Activated CD8-positive, alpha-beta memory T cell treated with anti-CD3 and anti-CD28 coated beads, Interleukin-2, amount 50 U/mL, for 48 hours (primary cell): ENCODE results near the gene SART1.

ENCODE experiments used
- DNase-seq: peaks from one replicate; pipeline ENCODE4 v3.0.0-alpha.2; 2020

Gene SART1, protein sequence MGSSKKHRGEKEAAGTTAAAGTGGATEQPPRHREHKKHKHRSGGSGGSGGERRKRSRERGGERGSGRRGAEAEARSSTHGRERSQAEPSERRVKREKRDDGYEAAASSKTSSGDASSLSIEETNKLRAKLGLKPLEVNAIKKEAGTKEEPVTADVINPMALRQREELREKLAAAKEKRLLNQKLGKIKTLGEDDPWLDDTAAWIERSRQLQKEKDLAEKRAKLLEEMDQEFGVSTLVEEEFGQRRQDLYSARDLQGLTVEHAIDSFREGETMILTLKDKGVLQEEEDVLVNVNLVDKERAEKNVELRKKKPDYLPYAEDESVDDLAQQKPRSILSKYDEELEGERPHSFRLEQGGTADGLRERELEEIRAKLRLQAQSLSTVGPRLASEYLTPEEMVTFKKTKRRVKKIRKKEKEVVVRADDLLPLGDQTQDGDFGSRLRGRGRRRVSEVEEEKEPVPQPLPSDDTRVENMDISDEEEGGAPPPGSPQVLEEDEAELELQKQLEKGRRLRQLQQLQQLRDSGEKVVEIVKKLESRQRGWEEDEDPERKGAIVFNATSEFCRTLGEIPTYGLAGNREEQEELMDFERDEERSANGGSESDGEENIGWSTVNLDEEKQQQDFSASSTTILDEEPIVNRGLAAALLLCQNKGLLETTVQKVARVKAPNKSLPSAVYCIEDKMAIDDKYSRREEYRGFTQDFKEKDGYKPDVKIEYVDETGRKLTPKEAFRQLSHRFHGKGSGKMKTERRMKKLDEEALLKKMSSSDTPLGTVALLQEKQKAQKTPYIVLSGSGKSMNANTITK

DNA sequence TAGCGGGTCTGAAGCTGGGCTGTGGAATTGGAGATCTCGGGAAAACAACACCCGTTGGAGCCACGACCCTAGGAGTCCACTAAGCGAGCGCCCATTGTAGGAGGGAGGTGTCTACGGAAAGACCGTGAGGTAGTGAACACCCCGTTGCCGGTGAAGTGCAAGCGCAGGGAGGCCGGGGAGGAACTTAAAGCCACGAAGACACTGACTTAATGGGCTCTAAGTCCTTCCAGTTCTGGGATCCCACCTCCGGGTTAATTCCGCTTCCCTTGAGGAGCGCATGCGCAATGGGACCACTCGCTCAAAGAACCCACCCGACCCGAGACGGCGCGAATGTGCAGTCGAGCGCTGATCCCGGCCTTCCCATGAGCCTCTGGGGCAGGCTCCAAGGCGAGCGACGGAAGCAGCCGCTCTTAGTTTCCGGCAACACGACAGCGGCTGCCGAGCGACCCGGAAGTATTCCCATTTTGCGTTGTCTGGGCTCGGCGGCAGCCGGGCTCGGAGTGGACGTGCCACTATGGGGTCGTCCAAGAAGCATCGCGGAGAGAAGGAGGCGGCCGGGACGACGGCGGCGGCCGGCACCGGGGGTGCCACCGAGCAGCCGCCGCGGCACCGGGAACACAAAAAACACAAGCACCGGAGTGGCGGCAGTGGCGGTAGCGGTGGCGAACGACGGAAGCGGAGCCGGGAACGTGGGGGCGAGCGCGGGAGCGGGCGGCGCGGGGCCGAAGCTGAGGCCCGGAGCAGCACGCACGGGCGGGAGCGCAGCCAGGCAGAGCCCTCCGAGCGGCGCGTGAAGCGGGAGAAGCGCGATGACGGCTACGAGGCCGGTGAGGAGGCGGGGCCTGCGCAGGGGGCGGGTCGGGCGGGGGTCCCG lies at the start of gene SART1:
Gene SART1, plus strand, starts transcription at position 468 of the 874 bp plus-strand sequence. Its CDS starts 47 bp downstream, at position 515.
- DNase-seq, result peak; percentile 97

DNA sequence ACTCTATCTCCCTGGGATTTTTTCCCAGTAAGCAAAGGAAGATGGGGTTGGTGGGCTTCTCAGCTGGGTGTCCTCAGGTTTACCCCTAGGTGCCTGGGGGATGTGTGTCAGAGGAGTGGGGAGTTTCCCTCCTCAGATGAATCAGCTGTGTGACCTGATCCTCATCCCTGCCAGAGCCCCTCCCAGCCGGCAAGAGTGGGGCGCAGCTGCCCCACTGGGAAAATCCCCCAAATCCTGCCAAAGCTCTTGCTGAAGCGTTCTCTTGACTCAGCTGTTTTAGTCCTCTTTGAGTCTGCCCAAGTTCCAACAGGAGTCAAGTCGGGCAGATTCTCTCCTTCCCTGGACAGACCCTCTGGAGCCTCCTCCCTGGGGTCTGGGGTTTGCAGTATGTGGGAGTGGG lies 48.7 kb upstream of the SART1 start:
- DNase-seq, result no peak

DNA sequence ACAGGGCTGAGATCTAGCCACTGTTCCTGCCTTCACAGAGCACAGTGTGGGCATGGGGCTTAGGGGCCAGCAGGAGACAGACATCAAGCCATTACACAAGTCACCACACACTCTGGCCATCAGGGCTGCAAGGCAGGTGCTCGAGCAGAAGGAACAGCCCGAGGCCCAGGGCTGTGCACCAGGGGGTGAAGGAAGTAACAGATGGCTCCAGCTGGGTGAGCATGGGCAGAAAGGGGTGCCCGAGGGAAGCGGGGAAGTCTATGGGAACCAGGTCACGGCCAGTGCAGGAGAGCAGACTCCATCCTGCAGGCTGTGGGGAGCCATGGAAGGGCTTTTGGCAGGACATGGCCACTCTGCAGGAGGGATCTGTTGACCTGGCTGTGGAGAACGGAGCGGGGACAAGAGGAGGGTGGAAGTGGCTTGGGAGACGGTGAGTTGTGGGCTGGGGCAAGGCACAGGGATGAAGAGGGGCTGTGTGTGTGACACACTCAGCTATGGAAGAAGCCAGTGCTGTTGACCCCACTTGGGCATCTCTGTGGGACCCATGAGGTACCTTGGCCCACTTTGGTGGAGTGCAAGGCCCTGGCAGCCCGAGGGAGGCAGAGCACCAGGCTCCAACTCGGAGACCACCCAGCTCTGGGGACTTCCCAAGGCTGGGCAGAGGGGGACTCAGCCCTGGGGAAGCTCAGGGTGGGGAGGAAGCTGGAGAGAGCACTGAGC lies 46.3 kb upstream of the SART1 start:
- no peak for DNase-seq

DNA sequence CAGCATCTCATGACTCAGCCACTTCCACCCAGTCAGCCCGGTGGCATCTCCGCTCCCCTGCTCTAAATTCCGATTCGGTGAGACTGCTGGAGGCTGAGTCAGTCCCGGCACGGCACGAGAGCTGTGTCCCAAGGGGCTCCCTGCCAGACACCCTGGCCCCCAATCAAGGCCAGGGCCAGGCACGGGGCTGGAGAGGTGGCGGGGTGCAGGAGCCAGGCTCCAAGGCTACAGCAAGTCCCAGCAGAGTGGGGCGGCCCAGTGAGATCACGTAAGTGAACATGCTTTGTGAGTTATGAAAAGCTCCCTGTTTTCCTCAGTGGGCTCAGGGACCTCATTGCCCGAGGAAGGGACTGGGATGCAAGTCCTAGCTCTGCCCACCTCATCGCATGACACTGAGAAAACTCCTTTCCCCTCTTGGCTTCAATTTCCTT lies 45.7 kb upstream of the SART1 start:
- DNase-seq, result no peak

DNA sequence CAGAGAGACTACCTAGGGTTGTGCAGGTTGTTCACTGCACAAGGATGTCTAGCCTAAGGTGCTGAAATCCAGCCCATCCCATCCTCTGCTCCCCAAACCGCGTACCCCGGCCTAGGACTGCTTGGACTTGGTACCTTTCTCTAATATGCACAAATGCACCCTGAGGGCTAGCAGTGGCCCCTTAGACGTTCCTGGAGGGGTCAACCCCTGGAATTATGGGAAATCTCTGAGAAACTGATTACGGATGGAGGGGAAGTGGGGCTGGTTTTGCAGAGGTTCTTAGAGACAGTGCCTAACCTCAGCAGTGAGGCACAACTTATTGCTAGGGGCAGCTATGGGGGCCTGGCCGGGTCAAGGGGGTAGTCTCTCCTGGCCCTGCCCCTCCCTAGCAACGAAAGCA lies 45.1 kb upstream of the SART1 start:
- DNase-seq, result no peak

DNA sequence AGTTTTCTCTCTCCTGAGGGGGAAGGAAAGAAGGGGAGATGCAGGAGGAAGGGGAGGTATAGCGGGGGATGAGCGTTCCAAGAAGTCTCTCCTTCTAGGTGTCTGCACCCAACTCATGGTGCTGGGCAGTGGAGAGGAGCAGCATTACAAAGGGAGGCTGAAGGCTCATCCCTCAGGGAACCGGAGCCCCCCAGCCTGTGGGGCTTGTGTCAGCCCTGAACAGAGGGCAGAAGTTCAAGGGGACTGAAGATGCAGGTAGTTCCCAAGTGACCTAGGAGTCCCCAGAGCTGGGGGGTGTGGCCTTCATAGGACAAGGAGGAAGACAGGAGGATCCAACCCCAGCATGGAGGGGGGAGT lies 44.5 kb upstream of the SART1 start:
- DNase-seq, result no peak

DNA sequence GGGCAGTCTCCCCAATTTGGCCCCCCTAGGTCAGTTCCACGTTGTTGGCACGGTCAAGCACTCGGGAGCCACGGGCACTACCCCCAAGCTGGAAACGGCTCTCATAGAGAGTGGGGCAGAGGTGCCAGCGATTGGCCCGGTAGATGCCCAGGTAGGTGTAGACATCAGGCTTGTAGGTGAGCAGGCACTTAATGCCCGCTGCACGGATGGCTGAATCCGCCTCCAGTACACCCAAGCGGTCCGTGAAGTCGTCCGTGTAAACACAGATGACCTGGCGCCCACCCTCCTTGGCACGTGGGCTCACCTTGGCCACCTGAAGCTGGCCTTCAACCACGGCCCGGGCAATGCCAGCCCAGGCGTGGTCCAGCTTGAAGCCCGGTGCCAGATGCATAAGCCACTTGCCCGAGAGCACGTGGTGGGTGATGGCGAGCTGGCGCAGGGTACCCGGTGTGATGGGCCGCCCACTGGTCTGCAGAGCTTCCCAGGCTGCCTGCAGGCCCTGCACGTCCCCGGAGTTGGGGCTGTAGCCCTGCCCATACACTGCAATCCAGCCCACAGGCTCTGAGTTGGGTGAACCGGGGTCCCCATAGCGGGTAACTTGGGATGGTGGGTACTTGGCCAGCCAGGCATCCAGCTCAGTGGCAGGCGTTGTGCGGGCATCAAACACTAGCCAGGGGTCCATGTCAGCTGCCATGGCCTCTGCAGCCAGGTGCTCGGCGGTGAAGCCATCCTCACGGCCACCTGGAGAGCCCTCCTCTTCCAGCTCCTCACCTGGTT lies 43.9 kb upstream of the SART1 start:
- no peak for DNase-seq

DNA sequence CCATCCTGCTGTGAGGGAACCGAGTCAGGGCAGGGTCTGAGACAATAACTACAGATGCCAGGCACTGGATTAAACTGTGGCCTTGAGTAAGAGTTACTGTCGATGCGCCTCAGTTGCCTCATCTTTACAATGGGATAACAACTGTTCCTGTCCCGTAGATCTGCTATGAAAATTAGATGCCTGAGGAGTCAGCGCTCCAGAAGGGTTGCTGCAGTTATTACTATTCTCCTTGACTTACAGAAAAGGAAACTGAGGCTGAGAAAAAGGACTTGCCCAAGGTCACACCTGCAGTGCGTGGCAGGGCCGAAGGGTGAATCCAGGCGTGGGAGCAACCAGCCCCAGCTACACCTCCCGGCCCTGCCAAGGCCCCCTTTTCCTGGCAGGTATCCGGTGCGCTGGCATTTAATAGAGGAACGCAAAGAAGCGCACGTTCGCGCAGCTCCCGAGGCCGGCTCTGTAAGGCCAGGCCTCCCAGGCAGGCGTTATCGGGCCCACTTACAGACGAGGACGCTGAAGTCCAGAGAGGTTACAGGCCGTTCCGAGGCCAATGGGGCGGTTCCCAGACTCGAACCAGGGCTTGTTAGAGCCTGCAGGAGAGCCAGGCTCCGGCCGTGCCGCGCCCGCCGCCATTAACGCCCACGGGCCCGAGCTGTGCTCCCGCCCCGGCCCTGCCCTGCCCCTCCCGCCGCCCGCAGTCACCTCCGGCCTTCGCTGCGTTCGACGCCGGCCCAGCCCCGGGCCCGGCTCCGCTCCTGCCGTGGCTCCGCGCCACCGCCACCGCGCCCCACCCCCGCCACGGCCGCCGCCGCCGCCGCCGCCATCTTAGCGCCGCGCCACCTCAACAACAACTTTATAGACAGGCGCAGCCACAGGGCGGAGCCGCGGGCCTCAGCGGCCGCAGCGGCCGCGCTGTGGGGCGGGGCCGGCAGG lies 43.1 kb upstream of the SART1 start, which contains the start of gene C11orf68:
Gene C11orf68, minus strand, starts transcription at position 852 of the 930 bp plus-strand sequence. Its CDS starts 31 bp downstream, at position 821.
- DNase-seq, result no peak

DNA sequence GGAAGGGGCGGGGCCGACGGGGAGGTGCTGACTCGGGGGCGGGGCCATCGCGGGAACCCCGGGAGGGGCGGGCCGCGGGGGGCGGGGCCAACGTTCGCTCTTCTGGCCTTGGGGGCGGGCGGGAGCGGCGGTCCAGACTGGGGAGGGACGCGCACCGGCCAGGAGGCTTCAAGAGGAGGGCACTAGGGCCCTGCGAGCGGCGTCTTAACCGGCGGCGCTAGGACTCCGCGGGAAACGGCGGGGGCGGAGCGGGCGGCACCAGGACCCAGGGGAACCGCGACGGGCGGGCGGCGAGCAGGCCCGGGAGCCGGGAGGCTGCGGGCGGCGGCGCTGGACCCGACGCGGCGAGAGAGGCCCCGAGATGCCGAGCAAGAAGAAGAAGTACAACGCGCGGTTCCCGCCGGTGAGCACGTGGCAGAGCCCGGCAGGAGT lies 42.4 kb upstream of the SART1 start, which contains the start of gene DRAP1:
Gene DRAP1, plus strand, starts transcription at position 286 of the 432 bp plus-strand sequence. Its CDS starts 76 bp downstream, at position 362.
- peak; percentile 99 for DNase-seq

DNA sequence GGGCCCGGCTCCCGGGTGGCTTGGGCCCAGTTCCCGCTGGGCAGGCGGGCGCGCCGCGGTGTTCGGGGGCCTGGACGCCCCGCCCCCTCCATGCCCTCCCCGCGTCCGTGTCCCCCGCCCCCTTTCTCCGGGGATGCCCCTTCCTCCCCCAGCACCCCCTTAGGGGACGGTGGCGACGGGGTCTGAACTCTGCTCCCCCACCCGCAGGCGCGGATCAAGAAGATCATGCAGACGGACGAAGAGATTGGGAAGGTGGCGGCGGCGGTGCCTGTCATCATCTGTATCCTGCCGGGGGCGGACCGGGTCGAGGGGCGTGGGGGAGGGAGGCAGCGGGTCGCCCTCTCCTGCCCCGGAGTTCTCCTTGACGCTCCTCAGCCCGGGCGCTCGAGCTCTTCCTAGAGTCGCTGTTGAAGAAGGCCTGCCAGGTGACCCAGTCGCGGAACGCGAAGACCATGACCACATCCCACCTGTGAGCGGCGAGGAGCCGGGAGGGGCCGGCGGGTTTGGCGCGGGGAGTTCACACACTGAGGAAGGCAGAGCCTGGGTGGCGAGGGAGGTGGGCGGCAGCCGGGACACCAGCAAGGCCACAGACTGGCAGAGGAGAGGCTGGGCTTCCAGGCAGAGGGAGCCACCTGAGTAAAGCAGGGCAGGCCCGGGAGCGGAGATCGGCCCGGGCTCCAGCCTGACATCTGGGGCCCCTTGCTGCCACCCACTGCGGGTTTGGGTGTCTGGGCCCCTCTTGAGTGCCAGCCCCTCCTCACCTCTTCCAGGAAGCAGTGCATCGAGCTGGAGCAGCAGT lies 41.8 kb upstream of the SART1 start:
- peak; percentile 81 for DNase-seq

DNA sequence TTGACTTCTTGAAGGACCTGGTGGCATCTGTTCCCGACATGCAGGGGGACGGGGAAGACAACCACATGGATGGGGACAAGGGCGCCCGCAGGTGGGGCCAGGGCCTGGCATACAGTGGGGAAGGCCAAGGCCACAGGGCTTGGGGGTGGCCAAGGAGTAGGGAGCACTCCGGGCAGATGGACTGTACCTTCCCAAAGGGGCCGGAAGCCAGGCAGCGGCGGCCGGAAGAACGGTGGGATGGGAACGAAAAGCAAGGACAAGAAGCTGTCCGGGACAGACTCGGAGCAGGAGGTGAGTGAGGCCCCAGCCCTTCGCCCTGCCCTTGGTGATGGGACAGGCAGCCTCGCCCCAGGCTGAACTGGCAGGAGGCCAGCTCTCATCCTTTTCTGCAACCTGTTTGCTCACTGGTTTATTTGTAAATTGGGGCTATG lies 41.1 kb upstream of the SART1 start:
- DNase-seq, result no peak

DNA sequence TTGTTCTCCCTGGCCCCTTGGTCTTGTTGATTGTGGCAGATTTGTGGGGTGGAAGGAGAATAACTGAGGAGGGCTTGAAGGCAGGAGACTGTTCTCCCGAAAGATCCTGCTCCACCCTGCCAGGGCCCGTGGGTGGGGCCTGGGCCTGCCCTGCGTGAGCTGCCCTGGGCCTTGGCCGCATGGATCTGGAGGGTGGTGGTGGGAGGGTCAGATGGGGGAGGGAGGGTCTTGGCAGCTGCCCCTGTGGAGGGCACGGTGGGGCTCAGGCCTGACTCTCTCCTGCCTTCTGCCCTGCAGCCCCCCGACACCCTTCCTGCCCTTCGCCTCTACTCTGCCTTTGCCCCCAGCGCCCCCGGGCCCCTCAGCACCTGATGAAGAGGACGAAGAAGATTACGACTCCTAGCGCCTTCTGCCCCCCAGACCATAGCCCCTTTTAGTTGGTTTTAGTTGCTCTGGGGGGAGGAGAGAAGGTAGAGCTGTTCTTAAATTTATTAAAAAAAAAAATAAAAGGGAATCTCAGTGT lies 40.4 kb upstream of the SART1 start:
- no peak for DNase-seq

DNA sequence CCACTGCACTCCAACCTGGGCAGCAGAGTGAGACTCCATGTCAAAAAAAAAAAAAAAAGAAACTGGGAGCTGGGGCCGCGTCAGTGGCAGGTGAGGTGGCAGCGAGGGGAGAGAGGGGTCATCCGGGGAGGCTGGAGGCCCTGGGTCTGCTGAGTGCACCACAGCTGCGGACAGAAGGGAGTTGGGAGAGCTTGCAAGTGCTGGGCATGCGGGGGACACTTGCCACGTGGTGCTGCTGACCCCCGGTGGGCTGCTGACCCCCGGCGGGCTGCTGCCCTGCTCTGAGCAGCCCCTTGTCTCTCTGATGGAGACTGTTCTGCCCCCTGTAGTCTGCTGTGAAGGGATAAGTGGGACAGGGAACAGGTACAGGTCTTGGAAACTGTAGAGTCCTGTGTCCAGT lies 39.7 kb upstream of the SART1 start:
- DNase-seq, result no peak

DNA sequence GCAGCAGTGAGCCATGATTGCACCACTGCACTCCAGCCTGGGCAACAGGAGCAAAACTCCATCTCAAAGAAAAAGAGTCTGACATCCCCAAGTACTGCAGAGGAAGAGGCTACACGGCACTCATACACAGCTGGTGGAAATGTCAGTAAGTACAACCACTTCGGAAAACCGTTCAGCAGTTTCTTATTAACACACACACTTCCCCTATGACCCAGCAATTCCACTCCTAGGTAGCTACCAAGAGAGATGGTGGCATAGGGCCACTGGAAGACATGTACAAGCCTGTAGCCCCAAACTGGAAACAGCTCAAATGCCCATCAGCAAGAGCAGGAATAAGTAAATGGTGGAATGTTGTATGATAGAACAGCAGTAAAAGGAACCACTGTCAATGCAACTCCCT lies 39.0 kb upstream of the SART1 start:
- DNase-seq, result no peak

DNA sequence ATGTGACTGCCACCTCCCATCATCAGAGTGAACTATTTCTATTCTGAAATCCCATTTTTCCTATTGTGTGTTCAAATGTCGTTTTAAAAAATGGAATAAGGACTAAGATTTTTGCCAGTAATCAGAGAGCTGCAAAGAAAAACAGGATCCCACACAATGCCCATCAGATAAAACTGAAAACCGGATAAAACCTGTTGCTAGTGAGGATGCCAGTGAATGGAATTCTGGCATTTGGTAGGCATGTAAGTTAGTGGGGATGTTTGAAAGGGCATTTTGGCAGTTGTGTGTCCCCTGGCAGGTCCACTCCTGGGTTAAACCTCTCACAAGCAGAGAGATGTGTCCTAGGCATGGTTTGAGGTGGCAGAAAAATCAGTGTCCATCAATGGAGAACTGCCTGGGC lies 36.1 kb upstream of the SART1 start:
- DNase-seq, result no peak

DNA sequence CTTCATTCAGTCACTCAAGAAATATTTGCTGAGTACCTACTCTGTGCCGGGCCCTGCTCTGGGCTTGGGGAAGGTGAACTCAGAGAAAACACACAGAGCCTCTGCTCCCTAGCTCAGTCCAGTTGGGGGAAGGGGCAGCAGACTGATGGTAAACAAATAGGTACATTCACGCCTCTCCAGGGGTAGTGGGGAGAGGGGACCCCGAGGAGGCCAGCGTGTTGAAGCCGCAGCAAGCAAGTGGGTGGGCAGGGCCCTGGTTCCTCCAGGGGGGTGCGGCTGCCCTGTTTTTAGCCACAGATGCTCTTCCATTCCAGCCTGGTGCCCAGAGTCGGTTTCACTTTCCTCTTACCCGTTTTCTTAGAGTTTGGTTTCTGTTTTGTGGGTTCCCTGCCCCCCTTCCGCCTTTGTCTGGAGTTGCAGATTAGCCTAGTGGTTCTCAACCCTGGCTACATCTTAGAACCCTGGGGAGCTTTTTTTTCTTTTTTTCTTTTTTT lies 33.6 kb upstream of the SART1 start:
- DNase-seq, result peak; percentile 77

DNA sequence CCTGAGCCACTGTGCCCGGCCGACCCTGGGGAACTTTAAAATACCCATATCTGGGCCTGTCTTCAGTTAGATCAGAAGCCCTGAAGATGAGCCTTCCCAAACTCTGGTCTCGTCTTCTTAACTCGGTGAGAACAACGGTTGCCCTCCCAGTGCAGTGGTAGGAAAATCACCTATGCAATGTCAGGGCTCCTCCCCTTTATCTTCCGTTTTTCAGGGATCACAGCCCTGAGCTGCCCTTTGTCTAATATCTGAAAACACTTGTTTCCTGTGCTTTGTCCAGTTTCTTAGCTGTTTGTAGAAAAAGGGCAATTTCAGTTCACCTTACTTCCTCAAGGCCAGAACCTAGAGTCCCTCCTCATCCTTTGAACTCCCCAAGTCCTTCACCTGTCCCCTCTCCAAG lies 32.9 kb upstream of the SART1 start:
- no peak for DNase-seq

DNA sequence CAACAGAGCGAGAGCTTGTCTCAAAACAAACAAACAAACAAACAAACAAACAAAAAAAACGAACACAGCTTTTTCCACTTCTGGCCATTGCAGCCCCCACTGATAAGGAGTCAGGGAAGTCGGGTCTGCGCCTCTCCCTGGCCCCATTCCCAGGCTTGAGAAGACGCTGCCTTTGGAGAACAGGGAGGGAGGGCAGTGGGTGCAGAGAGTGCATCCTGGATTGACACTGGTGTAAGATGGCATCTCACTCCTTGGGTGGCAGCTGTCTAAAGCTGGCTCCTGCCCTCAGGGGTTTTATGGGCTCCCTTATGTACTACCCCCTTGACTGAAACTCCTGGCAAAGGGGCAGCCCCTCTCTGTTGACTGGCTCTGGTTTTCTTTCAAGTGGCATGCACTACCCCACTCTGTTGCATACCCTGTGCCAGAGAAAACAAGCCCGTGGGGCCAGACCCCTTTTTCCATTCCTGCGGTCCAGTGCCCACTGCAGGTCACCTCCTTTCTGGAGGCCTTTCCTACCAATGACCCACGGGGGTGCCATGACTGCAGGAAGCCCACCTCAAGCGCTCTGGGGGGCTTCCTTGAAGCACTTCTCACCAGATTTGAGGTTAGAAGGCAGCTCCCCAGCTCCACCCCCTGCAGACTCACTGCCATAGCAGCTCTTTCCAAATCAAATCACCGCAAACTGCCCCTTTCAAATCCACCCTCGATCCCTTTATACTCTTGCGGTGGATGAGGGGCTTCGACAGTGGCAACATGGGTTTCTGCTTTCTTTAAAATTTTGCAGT lies 29.6 kb upstream of the SART1 start:
- DNase-seq, result no peak
